ENCODE results near the gene IGSF3.

The IGSF3 gene

GRCh38 chr1:116533429-116533820 lies 134.1 kb downstream of the IGSF3 start:
- no peak overlapping the region for H3K4ac ChIP-seq (ENCODE audit: low read depth, low read length)
- H4K12ac ChIP-seq (ENCODE audit: low read depth, low read length): no peak overlapping the region
- H3K4me2 ChIP-seq (ENCODE audit: low read length): no peak overlapping the region
- H3K4me1 ChIP-seq (ENCODE audit: control insufficient read depth in 1 of 2, insufficient read depth in 2 of 2, low read length in 2 of 2): no peaks in the 10 kb centered on the region
- peaks cover 6 to 8% of the 10 kb centered on the region in 2 experiments for H3K36me3 ChIP-seq (ENCODE audit: control insufficient read depth in 1 of 2, insufficient read depth in 2 of 2, low read length in 2 of 2)
- no peak overlapping the region for H2BK5ac ChIP-seq (ENCODE audit: low read depth, low read length, poor library complexity)
- peaks cover 4% of the 10 kb centered on the region for H3K9me3 ChIP-seq (ENCODE audit: insufficient read depth, low read depth, low read length)
- H3K23ac ChIP-seq (ENCODE audit: low read length): no peak overlapping the region
- no peak overlapping the region for H2AFZ ChIP-seq (ENCODE audit: insufficient read depth, low read length, poor library complexity)
- H3K14ac ChIP-seq (ENCODE audit: low read length): no peak overlapping the region
- no peak overlapping the region for H2BK12ac ChIP-seq (ENCODE audit: low read length)
- H3K27me3 ChIP-seq (ENCODE audit: insufficient read depth, low read length): no peaks in the 10 kb centered on the region
- H2AK5ac ChIP-seq (ENCODE audit: low read length): no peak overlapping the region
- H4K91ac ChIP-seq (ENCODE audit: low read depth, low read length): no peak overlapping the region
- no peaks in the 10 kb centered on the region for H3K79me1 ChIP-seq (ENCODE audit: low read length)
- no peak overlapping the region for H2BK120ac ChIP-seq (ENCODE audit: insufficient read depth, low read length, poor library complexity)
- no peak overlapping the region for H4K8ac ChIP-seq (ENCODE audit: low read depth, low read length)
- no peak overlapping the region for H3K4me3 ChIP-seq (ENCODE audit: low read depth, low read length)
- H3K18ac ChIP-seq (ENCODE audit: low read length): no peak overlapping the region
- no CpG with 5 or more reads among the region's 3 CpGs for WGBS (ENCODE audit: extremely low coverage, insufficient coverage, insufficient read length)
- DNase-seq: no peak
- no peak overlapping the region for H3K9ac ChIP-seq (ENCODE audit: low read length)
- no peak overlapping the region for H3K27ac ChIP-seq (ENCODE audit: low read depth, low read length)
- H3K79me2 ChIP-seq (ENCODE audit: control insufficient read depth, insufficient read depth, low read length, poor library complexity): no peaks in the 10 kb centered on the region

- Histone ChIP-seq H3K18ac (ENCODE audit: low read length) (no peak overlapping the region), H2BK5ac (ENCODE audit: low read depth, low read length, poor library complexity) (no peak overlapping the region), H3K79me2 (ENCODE audit: control insufficient read depth, insufficient read depth, low read length, poor library complexity) (no peaks in the 10 kb centered on the region), H3K27ac (ENCODE audit: low read depth, low read length) (no peak overlapping the region), H3K4ac (ENCODE audit: low read depth, low read length) (no peak overlapping the region), H2BK120ac (ENCODE audit: insufficient read depth, low read length, poor library complexity) (no peak overlapping the region), H4K8ac (ENCODE audit: low read depth, low read length) (no peak overlapping the region), H4K12ac (ENCODE audit: low read depth, low read length) (no peak overlapping the region), H2BK12ac (ENCODE audit: low read length) (no peak overlapping the region), H2AK5ac (ENCODE audit: low read length) (no peak overlapping the region), H3K27me3 (ENCODE audit: insufficient read depth, low read length) (no peaks in the 10 kb centered on the region), H3K4me3 (ENCODE audit: low read depth, low read length) (no peak overlapping the region), H3K79me1 (ENCODE audit: low read length) (no peaks in the 10 kb centered on the region), H3K4me1 (ENCODE audit: control insufficient read depth in 1 of 2, insufficient read depth in 2 of 2, low read length in 2 of 2) (no peaks in the 10 kb centered on the region), H4K91ac (ENCODE audit: low read depth, low read length) (no peak overlapping the region), H3K4me2 (ENCODE audit: low read length) (no peak overlapping the region), H3K14ac (ENCODE audit: low read length) (no peak overlapping the region), H3K9ac (ENCODE audit: low read length) (no peak overlapping the region), H3K23ac (ENCODE audit: low read length) (no peak overlapping the region), H3K36me3 (ENCODE audit: control insufficient read depth in 1 of 2, insufficient read depth in 2 of 2, low read length in 2 of 2) (peaks cover 6 to 8% of the 10 kb centered on the region in 2 experiments), H2AFZ (ENCODE audit: insufficient read depth, low read length, poor library complexity) (no peak overlapping the region), H3K9me3 (ENCODE audit: insufficient read depth, low read depth, low read length) (peaks cover 4% of the 10 kb centered on the region)
- no peak for DNase-seq
- 100% methylated on average over 2 of the region's 23 CpGs for WGBS (ENCODE audit: extremely low coverage, insufficient coverage, insufficient read length)
These were observed 134.7 kb downstream of the IGSF3 start for GRCh38 chr1:116532671-116533428.

- Histone ChIP-seq H3K23ac (ENCODE audit: low read length) (no peak overlapping the region), H3K9ac (ENCODE audit: low read length) (no peak overlapping the region), H3K4me3 (ENCODE audit: low read depth, low read length) (no peak overlapping the region), H4K91ac (ENCODE audit: low read depth, low read length) (no peak overlapping the region), H3K36me3 (ENCODE audit: control insufficient read depth in 1 of 2, insufficient read depth in 2 of 2, low read length in 2 of 2) (peaks cover 6 to 8% of the 10 kb centered on the region in 2 experiments), H2BK5ac (ENCODE audit: low read depth, low read length, poor library complexity) (no peak overlapping the region), H3K79me1 (ENCODE audit: low read length) (no peaks in the 10 kb centered on the region), H3K14ac (ENCODE audit: low read length) (no peak overlapping the region), H3K4me2 (ENCODE audit: low read length) (no peak overlapping the region), H2BK12ac (ENCODE audit: low read length) (no peak overlapping the region), H3K79me2 (ENCODE audit: control insufficient read depth, insufficient read depth, low read length, poor library complexity) (no peaks in the 10 kb centered on the region), H3K9me3 (ENCODE audit: insufficient read depth, low read depth, low read length) (peaks cover 4% of the 10 kb centered on the region), H3K4ac (ENCODE audit: low read depth, low read length) (no peak overlapping the region), H2AK5ac (ENCODE audit: low read length) (no peak overlapping the region), H4K8ac (ENCODE audit: low read depth, low read length) (no peak overlapping the region), H4K12ac (ENCODE audit: low read depth, low read length) (no peak overlapping the region), H2BK120ac (ENCODE audit: insufficient read depth, low read length, poor library complexity) (no peak overlapping the region), H3K27ac (ENCODE audit: low read depth, low read length) (no peak overlapping the region), H3K27me3 (ENCODE audit: insufficient read depth, low read length) (no peaks in the 10 kb centered on the region), H2AFZ (ENCODE audit: insufficient read depth, low read length, poor library complexity) (no peak overlapping the region), H3K4me1 (ENCODE audit: control insufficient read depth in 1 of 2, insufficient read depth in 2 of 2, low read length in 2 of 2) (no peaks in the 10 kb centered on the region), H3K18ac (ENCODE audit: low read length) (no peak overlapping the region)
- WGBS (ENCODE audit: extremely low coverage, insufficient coverage, insufficient read length): no CpG with 5 or more reads among the region's 13 CpGs
- no peak for DNase-seq
These were observed 135.6 kb downstream of the IGSF3 start for GRCh38 chr1:116531917-116532316.

GRCh38 chr1:116529681-116530080 lies 137.9 kb downstream of the IGSF3 start:
- no peak overlapping the region for H3K4me3 ChIP-seq (ENCODE audit: low read depth, low read length)
- no peak overlapping the region for H2BK5ac ChIP-seq (ENCODE audit: low read depth, low read length, poor library complexity)
- H3K9ac ChIP-seq (ENCODE audit: low read length): no peak overlapping the region
- no peaks in the 10 kb centered on the region for H3K4me1 ChIP-seq (ENCODE audit: control insufficient read depth in 1 of 2, insufficient read depth in 2 of 2, low read length in 2 of 2)
- peaks cover 6 to 8% of the 10 kb centered on the region in 2 experiments for H3K36me3 ChIP-seq (ENCODE audit: control insufficient read depth in 1 of 2, insufficient read depth in 2 of 2, low read length in 2 of 2)
- no peak overlapping the region for H3K4me2 ChIP-seq (ENCODE audit: low read length)
- no peak overlapping the region for H3K18ac ChIP-seq (ENCODE audit: low read length)
- no peaks in the 10 kb centered on the region for H3K79me2 ChIP-seq (ENCODE audit: control insufficient read depth, insufficient read depth, low read length, poor library complexity)
- H2AK5ac ChIP-seq (ENCODE audit: low read length): no peak overlapping the region
- peaks cover 4% of the 10 kb centered on the region for H3K9me3 ChIP-seq (ENCODE audit: insufficient read depth, low read depth, low read length)
- no peak overlapping the region for H4K91ac ChIP-seq (ENCODE audit: low read depth, low read length)
- H4K12ac ChIP-seq (ENCODE audit: low read depth, low read length): no peak overlapping the region
- no peak overlapping the region for H3K4ac ChIP-seq (ENCODE audit: low read depth, low read length)
- H2BK12ac ChIP-seq (ENCODE audit: low read length): no peak overlapping the region
- no CpG with 5 or more reads among the region's 3 CpGs for WGBS (ENCODE audit: extremely low coverage, insufficient coverage, insufficient read length)
- H3K23ac ChIP-seq (ENCODE audit: low read length): no peak overlapping the region
- H3K27ac ChIP-seq (ENCODE audit: low read depth, low read length): no peak overlapping the region
- H2AFZ ChIP-seq (ENCODE audit: insufficient read depth, low read length, poor library complexity): no peak overlapping the region
- H3K79me1 ChIP-seq (ENCODE audit: low read length): no peaks in the 10 kb centered on the region
- H3K14ac ChIP-seq (ENCODE audit: low read length): no peak overlapping the region
- no peak for DNase-seq
- H3K27me3 ChIP-seq (ENCODE audit: insufficient read depth, low read length): no peaks in the 10 kb centered on the region
- H2BK120ac ChIP-seq (ENCODE audit: insufficient read depth, low read length, poor library complexity): no peak overlapping the region
- no peak overlapping the region for H4K8ac ChIP-seq (ENCODE audit: low read depth, low read length)

All from trophoblast cell (in vitro differentiated cells and primary cell).